GM10266 (cell line): ENCODE results near the gene LMCD1.

Experiments
- DNase-seq: peaks from one replicate; pipeline ENCODE4 v3.0.0; 2012; ENCODE audit errors: extremely low spot score
- CTCF ChIP-seq: IDR thresholded peaks from 2 replicates; pipeline ENCODE4 v1.5.1; 2012; ENCODE audit warnings: mild to moderate bottlenecking, low read depth; ENCODE audit not compliant: control insufficient read depth, insufficient read depth; ENCODE audit errors: missing control alignments

LMCD1 gene

GRCh38 chr3:8552223-8552762 lies 50.7 kb downstream of the LMCD1 start:
- TF ChIP-seq CTCF = no peak
- DNase-seq = no peak

GRCh38 chr3:8553405-8553804 lies 51.8 kb downstream of the LMCD1 start:
- no peak for DNase-seq
- TF ChIP-seq CTCF = no peak

- DNase-seq = no peak
- no peak for TF ChIP-seq CTCF
Measured at GRCh38 chr3:8554696-8555095, 53.1 kb downstream of the LMCD1 start.

- no peak for DNase-seq
- TF ChIP-seq CTCF = no peak
Measured at GRCh38 chr3:8555113-8555661, 53.6 kb downstream of the LMCD1 start.

- no peak for DNase-seq
- TF ChIP-seq CTCF = no peak
Measured at GRCh38 chr3:8555725-8556472, 54.3 kb downstream of the LMCD1 start.

GRCh38 chr3:8556473-8556869 lies 54.8 kb downstream of the LMCD1 start:
- no peak for DNase-seq

More at GRCh38 chr3:8556473-8556869, 54.8 kb downstream of the LMCD1 start:
- no peak for TF ChIP-seq CTCF
